Kidney (tissue), 14 donors: ENCODE data around the gene SHC4. TPM values are rescaled to one million over a fixed set of nuclear protein-coding genes. Genes with fewer than 3 reads are reported as not detected.

Experiments
- DNase-seq, 5 donors: peaks; one replicate each; pipeline ENCODE4 v3.0.0-alpha.2; 2013 to 2020
- FAIRE-seq: peaks from 2 replicates; lab custom pipeline; 2012; peaks lifted over from hg19 to GRCh38; lab: Jason Lieb, UNC
- H3K27ac ChIP-seq, 2 donors: one replicate each; pipeline ENCODE4 v1.7.0; 2013; ENCODE audit warnings: low read depth in 2 of 2, low read length in 2 of 2, inconsistent platforms in 1 of 2
- H3K27me3 ChIP-seq: one replicate; pipeline ENCODE4 v1.7.1; 2013; ENCODE audit warnings: low read length, inconsistent platforms; ENCODE audit not compliant: control insufficient read depth, insufficient read depth
- H3K36me3 ChIP-seq, 3 donors: one replicate each; pipeline versions ENCODE4 v1.7.0 to v1.7.1; 2013; ENCODE audit warnings: low read length in 3 of 3, control low read depth in 1 of 3, inconsistent platforms in 1 of 3; ENCODE audit not compliant: insufficient read depth in 3 of 3, control insufficient read depth in 2 of 3
- H3K4me1 ChIP-seq, 3 donors: one replicate each; pipeline versions ENCODE4 v1.7.0 to v1.7.1; 2013; ENCODE audit warnings: low read length in 3 of 3, inconsistent platforms in 1 of 3, low read depth in 1 of 3; ENCODE audit not compliant: control insufficient read depth in 2 of 3, insufficient read depth in 2 of 3
- H3K4me3 ChIP-seq, 3 donors: one replicate each; pipeline versions ENCODE4 v1.7.0 to v1.8.1; 2013; ENCODE audit warnings: low read length in 3 of 3, control low read depth in 1 of 3, inconsistent platforms in 1 of 3
- H3K9ac ChIP-seq, 3 donors: one replicate each; pipeline versions ENCODE4 v1.7.0 to v1.7.1; 2013; ENCODE audit warnings: low read length in 3 of 3, control low read depth in 1 of 3, inconsistent platforms in 1 of 3
- H3K9me3 ChIP-seq, 3 donors: one replicate each; pipeline versions ENCODE4 v1.7.0 to v1.7.1; 2013; ENCODE audit warnings: low read length in 3 of 3, control low read depth in 1 of 3, inconsistent platforms in 1 of 3; ENCODE audit not compliant: control insufficient read depth in 2 of 3, insufficient read depth in 1 of 3
- CTCF ChIP-seq: IDR thresholded peaks from 3 replicates; pipeline ENCODE4 v1.5.1; 2012; ENCODE audit warnings: mild to moderate bottlenecking, moderate library complexity, borderline replicate concordance; ENCODE audit not compliant: insufficient read depth; ENCODE audit errors: extremely low read depth
- intact Hi-C: fragments of 100-400 bp; cut with DNase I; formaldehyde crosslinking; loops from one replicate; pipeline ENCODE4 v1.11.1; 2022
- polyA plus RNA-seq: library from polyadenylated mRNA; stranded (reverse); fragments of 350-450 nt; fragmentation: Illumina TruSeq; extraction: RNeasy Lipid Tissue Mini Kit (QIAGEN cat#74804); gene quantifications from one replicate; pipeline ENCODE4 v1.2.3, GENCODE V29; 2014; ENCODE audit warnings: low read depth, low replicate concordance; ENCODE audit not compliant: insufficient read depth
- total RNA-seq: library from RNA; stranded (reverse); fragmentation: NEBNext Ultra II Directional; extraction: Animal tissue kit (Norgen Biotek cat#: 25700); gene quantifications from one replicate; pipeline ENCODE4 v1.2.1, GENCODE V29; 2021
- donor health status: control.
- donor health status: control.
- donor health status: control.
- donor health status: control.
- donor health status: control.
- donor health status: DM: yes; HTN: yes; CAD: no.
- donor health status: Normal renal cell carcinoma (clear cell type).

The SHC4 gene
- total and polyA plus RNA-seq, 2 donors from 2014 or later, result 0.47 to 0.50 TPM

GRCh38 chr15:48993380-48993779 is 29.7 kb upstream of the SHC4 start:
- peaks cover 5 to 33% (median 29%) of the 10 kb centered on the region in 3 donors for H3K36me3 ChIP-seq

GRCh38 chr15:48992545-48992944 is 28.8 kb upstream of the SHC4 start:
- no peak overlapping the region for H3K27ac ChIP-seq
- DNase-seq (no peak), FAIRE-seq (no peak)
- H3K9me3 ChIP-seq, result no peaks in the 10 kb centered on the region
- intact Hi-C loops, result no loop called here
- H3K36me3 ChIP-seq, result peaks cover 5 to 29% (median 28%) of the 10 kb centered on the region in 3 donors
- H3K4me3 ChIP-seq, result no peak overlapping the region
- H3K9ac ChIP-seq, result no peak overlapping the region
- no peak for TF ChIP-seq CTCF
- no peaks in the 10 kb centered on the region for H3K4me1 ChIP-seq
- no peaks in the 10 kb centered on the region for H3K27me3 ChIP-seq

More at GRCh38 chr15:48993380-48993779, 29.7 kb upstream of the SHC4 start:
- Histone ChIP-seq H3K4me1 (no peaks in the 10 kb centered on the region), H3K27me3 (no peaks in the 10 kb centered on the region), H3K27ac (no peak overlapping the region), H3K4me3 (no peak overlapping the region), H3K9ac (no peak overlapping the region), H3K9me3 (no peaks in the 10 kb centered on the region)
- FAIRE-seq (no peak), DNase-seq (no peak)
- no peak for TF ChIP-seq CTCF
- intact Hi-C loops, result no loop called here

GRCh38 chr15:48992096-48992495 is 28.4 kb upstream of the SHC4 start:
- intact Hi-C loops, result no loop called here
- H3K27ac ChIP-seq, result no peak overlapping the region
- DNase-seq, result no peak
- H3K27me3 ChIP-seq, result no peaks in the 10 kb centered on the region
- no peaks in the 10 kb centered on the region for H3K9me3 ChIP-seq
- peaks cover 5 to 29% (median 24%) of the 10 kb centered on the region in 3 donors for H3K36me3 ChIP-seq
- no peak for TF ChIP-seq CTCF
- no peak overlapping the region for H3K4me3 ChIP-seq
- no peak for FAIRE-seq
- no peaks in the 10 kb centered on the region for H3K4me1 ChIP-seq
- no peak overlapping the region for H3K9ac ChIP-seq

- no peak overlapping the region for H3K4me3 ChIP-seq
- no peak for TF ChIP-seq CTCF
- no peaks in the 10 kb centered on the region for H3K27me3 ChIP-seq
- no peak for DNase-seq
- no peak overlapping the region for H3K9ac ChIP-seq
- H3K36me3 ChIP-seq, result peaks cover 5 to 15% (median 13%) of the 10 kb centered on the region in 3 donors
- intact Hi-C loops, result no loop called here
- no peaks in the 10 kb centered on the region for H3K4me1 ChIP-seq
- H3K27ac ChIP-seq, result no peak overlapping the region
- H3K9me3 ChIP-seq, result no peaks in the 10 kb centered on the region
- FAIRE-seq, result no peak
Measured at GRCh38 chr15:48989170-48989569, 25.5 kb upstream of the SHC4 start.
